Thoracic aorta (tissue), 2 donors: ENCODE measurements around the gene PCED1A. TPM values are rescaled to one million over a fixed set of nuclear protein-coding genes. Genes with fewer than 3 reads are reported as not detected.

Source experiments
- ATAC-seq: fragments of 150-250 bp; one replicate; pipeline ENCODE4 v1.8.0; 2017; ENCODE audit warnings: low read depth; ENCODE audit not compliant: insufficient number of reproducible peaks, low FRiP score
- DNase-seq: peaks from one replicate; pipeline ENCODE4 v3.0.0-alpha.2; 2020; ENCODE audit warnings: low spot score
- H3K27ac ChIP-seq, 2 donors: fragments of 200-600 bp; sonication (generic); 1 replicate in 1 of 2; 2 replicates in 1 of 2; pipeline ENCODE4 v1.5.1; 2016; ENCODE audit warnings: mild to moderate bottlenecking in 2 of 2, moderate library complexity in 2 of 2
- H3K27me3 ChIP-seq: fragments of 200-600 bp; sonication (generic); replicated peaks from 2 replicates; pipeline ENCODE4 v1.6.0; 2016; ENCODE audit warnings: mild to moderate bottlenecking; ENCODE audit not compliant: insufficient read depth
- H3K36me3 ChIP-seq: fragments of 200-600 bp; sonication (generic); one replicate; pipeline ENCODE4 v1.5.1; 2016
- H3K4me1 ChIP-seq, 2 donors: fragments of 200-600 bp; sonication (generic); 1 replicate in 1 of 2; 2 replicates in 1 of 2; pipeline versions ENCODE4 v1.5.1 to v1.6.0; 2016; ENCODE audit warnings: low read depth in 2 of 2, mild to moderate bottlenecking in 1 of 2; ENCODE audit not compliant: control insufficient read depth in 1 of 2
- H3K4me3 ChIP-seq: fragments of 200-600 bp; sonication (generic); 2 replicates; pipeline ENCODE4 v1.5.1; 2016; ENCODE audit warnings: mild to moderate bottlenecking
- H3K9me3 ChIP-seq: fragments of 200-600 bp; sonication (generic); 2 replicates; pipeline ENCODE4 v1.5.1; 2016
- CTCF ChIP-seq: fragments of 200-600 bp; sonication (generic); IDR thresholded peaks from one replicate; pipeline ENCODE4 v1.5.1; 2019; ENCODE audit warnings: antibody characterized with exemption
- total RNA-seq, 2 donors: library from RNA; depleted of rRNA; stranded (reverse); fragments of >200 nt; gene quantifications; one replicate each; pipeline versions ENCODE4 v1.1.0 to v1.2.3, GENCODE V29; 2016

Gene PCED1A
- total RNA-seq, 2 donors from 2014 or later: 40.6 to 44.3 TPM

- Histone ChIP-seq H3K27me3 (peaks cover 11% of the 10 kb centered on the region), H3K27ac (no peak overlapping the region), H3K4me3 (no peak overlapping the region), H3K4me1 (peaks cover 0 to 16% of the 10 kb centered on the region in 2 donors), H3K36me3 (no peaks in the 10 kb centered on the region), H3K9me3 (no peaks in the 10 kb centered on the region)
- ATAC-seq: no peak
- no peak for DNase-seq
- TF ChIP-seq CTCF: no peak
Measured at GRCh38 chr20:2804041-2804828, 36.2 kb downstream of the PCED1A start.

- no peak for DNase-seq
- Histone ChIP-seq H3K9me3 (no peaks in the 10 kb centered on the region), H3K4me3 (peak overlapping the region; percentile 45), H3K4me1 (peaks cover 0 to 16% of the 10 kb centered on the region in 2 donors), H3K27ac (no peak overlapping the region), H3K27me3 (peaks cover 10% of the 10 kb centered on the region), H3K36me3 (no peaks in the 10 kb centered on the region)
- ATAC-seq: no peak
- no peak for TF ChIP-seq CTCF
Measured at GRCh38 chr20:2801286-2801728, 39.1 kb downstream of the PCED1A start.

- no peak for DNase-seq
- H3K27me3 ChIP-seq: peaks cover 5% of the 10 kb centered on the region
Measured at GRCh38 chr20:2800521-2801285, 39.8 kb downstream of the PCED1A start, which contains the start of gene CPXM1. CPXM1 (minus strand) TSS chr20:2800627; CDS start chr20:2800572, 55 bp downstream.

GRCh38 chr20:2799688-2800520 lies 40.6 kb downstream of the PCED1A start:
- H3K36me3 ChIP-seq: no peaks in the 10 kb centered on the region
- peaks cover 5% of the 10 kb centered on the region for H3K27me3 ChIP-seq
- TF ChIP-seq CTCF: no peak
- H3K27ac ChIP-seq: no peak overlapping the region
- ATAC-seq: no peak
- no peak for DNase-seq
- peak overlapping the region; percentile 45 for H3K4me3 ChIP-seq
- H3K9me3 ChIP-seq: no peaks in the 10 kb centered on the region
- H3K4me1 ChIP-seq: peaks cover 0 to 11% of the 10 kb centered on the region in 2 donors

More at GRCh38 chr20:2800521-2801285, 39.8 kb downstream of the PCED1A start, which contains the start of gene CPXM1:
- Histone ChIP-seq H3K27ac (no peak within 1 kb of the TSS), H3K4me3 (peak within 1 kb of the TSS; percentile 45), H3K4me1 (peaks cover 0 to 16% of the 10 kb centered on the region in 2 donors), H3K9me3 (no peaks in the 10 kb centered on the region), H3K36me3 (no peaks in the 10 kb centered on the region)
- no peak for TF ChIP-seq CTCF
- no peak for ATAC-seq
